Activated naive CD4-positive, alpha-beta T cell treated with anti-CD3 and anti-CD28 coated beads, Interleukin-2, amount 10 ng/mL, durations not matched to agents 7 days and 5 days (primary cell): ENCODE measurements around the gene AGAP2.

Source experiments
- CTCF ChIA-PET: fragments of 350-600 bp; sonication (Branson Sonifier 250); formaldehyde crosslinking; loops from one replicate; lab custom pipeline; 2021; ENCODE audit warnings: antibody characterized with exemption; lab: Charles Lee
- DNase-seq: peaks from one replicate; pipeline ENCODE4 v3.0.0-alpha.2; 2020
- H3K27ac Mint-ChIP-seq: one replicate; pipeline ENCODE4 v1.8.0; 2021; ENCODE audit warnings: mild to moderate bottlenecking, moderate library complexity, mixed read lengths
- H3K27me3 Mint-ChIP-seq: one replicate; pipeline ENCODE4 v1.8.0; 2021; ENCODE audit warnings: mild to moderate bottlenecking, mixed read lengths
- H3K36me3 Mint-ChIP-seq: one replicate; pipeline ENCODE4 v1.8.0; 2021; ENCODE audit warnings: mixed read lengths
- H3K4me1 Mint-ChIP-seq: one replicate; pipeline ENCODE4 v1.8.0; 2021; ENCODE audit warnings: mixed read lengths
- H3K4me3 Mint-ChIP-seq: one replicate; pipeline ENCODE4 v1.8.0; 2021; ENCODE audit warnings: mild to moderate bottlenecking, moderate library complexity, mixed read lengths
- H3K9me3 Mint-ChIP-seq: one replicate; pipeline ENCODE4 v1.8.0; 2021; ENCODE audit warnings: mixed read lengths

AGAP2 gene

DNA sequence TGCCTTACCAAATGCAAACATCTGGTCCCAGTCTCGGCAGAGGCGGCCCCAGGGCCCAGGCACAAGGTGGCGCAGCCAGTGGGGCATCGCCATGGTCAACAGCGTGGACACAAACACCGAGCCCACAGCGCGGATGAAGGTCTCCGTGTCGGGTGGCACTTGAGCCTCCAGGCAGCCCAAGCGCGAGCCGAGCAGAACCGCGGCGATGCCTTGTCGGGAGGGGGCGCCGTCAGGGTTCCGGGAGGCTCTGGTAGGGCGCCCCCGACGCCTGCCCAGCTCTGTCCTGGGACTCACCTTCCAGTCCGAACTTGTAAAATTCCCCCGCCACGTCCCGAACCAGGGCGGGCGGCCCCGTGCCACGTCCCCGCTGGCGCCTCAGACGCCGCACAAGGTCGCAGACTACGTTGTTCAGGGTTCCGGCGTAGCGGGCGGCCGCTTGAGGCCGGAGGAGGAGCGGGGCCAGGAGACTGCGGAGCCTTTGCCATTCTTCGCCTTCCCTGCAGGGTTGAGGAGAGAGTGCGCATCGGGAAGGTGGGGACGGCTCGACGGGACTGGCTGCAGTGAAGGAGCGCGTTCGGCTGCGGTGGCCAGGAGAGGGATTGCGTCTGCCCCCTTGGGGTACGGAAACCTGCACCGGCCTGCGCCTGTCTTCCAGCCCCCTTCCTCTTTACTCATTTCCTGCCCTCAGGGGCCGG lies 26.6 kb upstream of the AGAP2 start:
- H3K27me3 Mint-ChIP-seq = peaks cover 48% of the 10 kb centered on the region
- no peak overlapping the region for H3K27ac Mint-ChIP-seq
- peak overlapping the region; percentile 75 for H3K4me3 Mint-ChIP-seq
- H3K36me3 Mint-ChIP-seq = peaks cover 15% of the 10 kb centered on the region
- H3K9me3 Mint-ChIP-seq = no peaks in the 10 kb centered on the region
- CTCF ChIA-PET = interaction anchor here (0.7 to 3.9 kb wide), 11 partner anchors 9 to 140 kb away, joined by 3 to 26 read pairs (median 4); partner anchors contain the start of genes CDK4 and TSPAN31
- H3K4me1 Mint-ChIP-seq = peaks cover 36% of the 10 kb centered on the region
- peak; percentile 71 for DNase-seq

- H3K4me1 Mint-ChIP-seq = peaks cover 36% of the 10 kb centered on the region
- peaks cover 12% of the 10 kb centered on the region for H3K36me3 Mint-ChIP-seq
- peaks cover 48% of the 10 kb centered on the region for H3K27me3 Mint-ChIP-seq
Observed at GRCh38 chr12:57764662-57765002, 26.1 kb upstream of the AGAP2 start.

GRCh38 chr12:57763881-57764661 lies 25.5 kb upstream of the AGAP2 start:
- no peak for DNase-seq
- H3K36me3 Mint-ChIP-seq = peaks cover 15% of the 10 kb centered on the region
- peaks cover 48% of the 10 kb centered on the region for H3K27me3 Mint-ChIP-seq
- H3K4me1 Mint-ChIP-seq = peaks cover 41% of the 10 kb centered on the region
- peak overlapping the region; percentile 75 for H3K4me3 Mint-ChIP-seq
- CTCF ChIA-PET = interaction anchor here (0.7 to 3.9 kb wide), 9 partner anchors 8 to 141 kb away, joined by 3 to 26 read pairs (median 5); partner anchors contain the start of gene TSPAN31
- no peaks in the 10 kb centered on the region for H3K9me3 Mint-ChIP-seq
- H3K27ac Mint-ChIP-seq = no peak overlapping the region

More at GRCh38 chr12:57764662-57765002, 26.1 kb upstream of the AGAP2 start:
- Mint-ChIP-seq H3K9me3 (no peaks in the 10 kb centered on the region), H3K27ac (no peak overlapping the region), H3K4me3 (peak overlapping the region; percentile 75)
- CTCF ChIA-PET = interaction anchor here (0.7 to 3.9 kb wide), 10 partner anchors 8 to 140 kb away, joined by 3 to 26 read pairs (median 4); partner anchors contain the start of genes CDK4 and TSPAN31
- DNase-seq = peak; percentile 36

DNA sequence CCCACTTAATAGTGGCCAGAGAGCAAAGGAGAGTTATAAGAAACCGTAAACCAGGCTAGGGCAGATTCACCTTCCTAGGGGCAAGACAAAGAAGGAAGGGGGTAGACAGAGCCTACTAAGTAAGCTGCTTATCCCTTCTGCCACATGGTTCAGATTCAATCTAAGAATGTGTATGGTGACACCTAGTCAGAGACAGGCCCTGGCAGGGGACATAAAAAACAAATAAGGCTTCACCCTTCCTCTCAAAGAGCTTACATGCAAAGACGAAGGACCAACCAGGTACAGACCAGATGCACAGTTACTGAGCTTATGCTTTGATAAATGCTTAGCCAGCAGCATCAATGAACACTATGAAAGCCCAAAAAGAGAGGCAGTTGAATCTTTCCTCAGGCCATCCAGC lies 23.9 kb upstream of the AGAP2 start:
- CTCF ChIA-PET = interaction anchor here (1.0 to 3.9 kb wide), 2 partner anchors 92 to 143 kb away, joined by 3 to 26 read pairs; no protein-coding TSS in a partner anchor
- DNase-seq = no peak
- peaks cover 15% of the 10 kb centered on the region for H3K36me3 Mint-ChIP-seq
- H3K27me3 Mint-ChIP-seq = peaks cover 41% of the 10 kb centered on the region
- no peaks in the 10 kb centered on the region for H3K9me3 Mint-ChIP-seq
- no peak overlapping the region for H3K27ac Mint-ChIP-seq
- H3K4me1 Mint-ChIP-seq = peaks cover 49% of the 10 kb centered on the region
- H3K4me3 Mint-ChIP-seq = no peak overlapping the region

- Mint-ChIP-seq H3K4me3 (no peak overlapping the region), H3K9me3 (no peaks in the 10 kb centered on the region)
Observed at GRCh38 chr12:57761391-57761998, 23.0 kb upstream of the AGAP2 start.

GRCh38 chr12:57760347-57760982 lies 21.9 kb upstream of the AGAP2 start:
- H3K4me3 Mint-ChIP-seq = no peak overlapping the region
- H3K27ac Mint-ChIP-seq = no peak overlapping the region
- CTCF ChIA-PET = interaction anchor here (0.9 to 2.4 kb wide), 5 partner anchors 14 to 147 kb away, joined by 3 to 26 read pairs (median 4); no protein-coding TSS in a partner anchor

More at GRCh38 chr12:57761391-57761998, 23.0 kb upstream of the AGAP2 start:
- CTCF ChIA-PET = interaction anchor here (1.0 to 3.9 kb wide), 3 partner anchors 13 to 144 kb away, joined by 3 to 26 read pairs (median 3); no protein-coding TSS in a partner anchor
- no peak for DNase-seq
- peaks cover 34% of the 10 kb centered on the region for H3K27me3 Mint-ChIP-seq
- peak overlapping the region; percentile 70 for H3K27ac Mint-ChIP-seq
- peaks cover 19% of the 10 kb centered on the region for H3K36me3 Mint-ChIP-seq
- H3K4me1 Mint-ChIP-seq = peaks cover 50% of the 10 kb centered on the region

GRCh38 chr12:57759360-57759980 lies 20.9 kb upstream of the AGAP2 start:
- Mint-ChIP-seq H3K4me3 (no peak overlapping the region), H3K9me3 (no peaks in the 10 kb centered on the region), H3K27ac (no peak overlapping the region), H3K4me1 (peaks cover 39% of the 10 kb centered on the region), H3K36me3 (peaks cover 19% of the 10 kb centered on the region), H3K27me3 (peaks cover 15% of the 10 kb centered on the region)
- DNase-seq = peak; percentile 61
- CTCF ChIA-PET = interaction anchor here (0.6 to 2.4 kb wide), 19 partner anchors 9 to 672 kb away, joined by 3 to 26 read pairs (median 3); partner anchors contain the start of genes CYP27B1, EEF1AKMT3 and METTL1

More at GRCh38 chr12:57760347-57760982, 21.9 kb upstream of the AGAP2 start:
- Mint-ChIP-seq H3K9me3 (no peaks in the 10 kb centered on the region), H3K4me1 (peaks cover 45% of the 10 kb centered on the region), H3K36me3 (peaks cover 19% of the 10 kb centered on the region), H3K27me3 (peaks cover 25% of the 10 kb centered on the region)
- DNase-seq = no peak

DNA sequence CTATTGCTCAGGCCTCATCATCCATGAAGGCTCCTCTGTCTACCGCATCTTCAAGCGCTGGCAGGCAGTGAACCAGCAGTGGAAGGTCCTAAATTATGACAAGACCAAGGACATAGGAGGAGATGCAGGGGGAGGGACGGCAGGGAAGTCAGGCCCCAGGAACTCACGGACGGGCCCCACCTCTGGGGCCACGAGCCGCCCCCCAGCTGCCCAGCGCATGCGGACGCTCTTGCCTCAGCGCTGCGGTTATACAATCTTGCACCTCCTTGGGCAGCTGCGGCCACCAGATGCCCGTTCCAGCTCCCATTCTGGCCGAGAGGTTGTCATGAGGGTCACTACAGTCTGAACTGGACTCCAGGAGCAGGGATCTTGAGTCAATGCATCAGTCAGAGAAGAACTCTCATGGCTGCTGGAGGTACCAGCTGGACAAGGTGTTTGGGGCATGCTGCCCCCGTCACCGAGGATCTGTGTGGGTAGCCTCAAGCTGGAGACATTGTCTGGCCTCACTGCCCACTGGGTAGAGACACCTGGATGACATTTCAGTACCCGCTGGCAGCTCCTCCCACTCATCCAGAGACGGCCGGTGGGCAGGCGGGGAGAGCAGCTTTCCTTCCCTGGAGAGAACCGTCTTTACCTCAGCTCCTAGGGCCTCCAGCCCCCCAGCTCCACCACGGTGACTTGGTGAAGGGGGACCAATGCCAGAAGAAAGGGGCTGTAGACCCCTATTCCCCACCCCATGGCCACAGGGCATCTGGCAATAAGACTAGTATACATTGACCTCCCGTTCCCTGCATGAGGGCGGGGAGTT lies 20.2 kb upstream of the AGAP2 start:
- Mint-ChIP-seq H3K4me1 (peaks cover 40% of the 10 kb centered on the region), H3K9me3 (no peaks in the 10 kb centered on the region), H3K27ac (no peak overlapping the region), H3K4me3 (no peak overlapping the region), H3K27me3 (peaks cover 8% of the 10 kb centered on the region), H3K36me3 (peaks cover 19% of the 10 kb centered on the region)
- CTCF ChIA-PET = interaction anchor here (0.8 to 2.4 kb wide), 17 partner anchors 9 to 149 kb away, joined by 3 to 26 read pairs (median 4); partner anchors contain the start of genes CYP27B1, EEF1AKMT3 and METTL1
- no peak for DNase-seq

GRCh38 chr12:57757771-57758170 lies 19.2 kb upstream of the AGAP2 start:
- Mint-ChIP-seq H3K4me3 (no peak overlapping the region), H3K9me3 (no peaks in the 10 kb centered on the region)

GRCh38 chr12:57756406-57757341 lies 18.1 kb upstream of the AGAP2 start:
- Mint-ChIP-seq H3K27me3 (peaks cover 4% of the 10 kb centered on the region), H3K36me3 (peaks cover 23% of the 10 kb centered on the region), H3K4me1 (peaks cover 56% of the 10 kb centered on the region), H3K4me3 (peak overlapping the region; percentile 81), H3K9me3 (no peaks in the 10 kb centered on the region), H3K27ac (peak overlapping the region; percentile 70)
- CTCF ChIA-PET = interaction anchor here (0.7 to 2.4 kb wide), 21 partner anchors 8 to 236 kb away, joined by 3 to 19 read pairs (median 6); partner anchors contain the start of genes CYP27B1, DDIT3, EEF1AKMT3 and METTL1
- peak; percentile 77 for DNase-seq

More at GRCh38 chr12:57757771-57758170, 19.2 kb upstream of the AGAP2 start:
- peaks cover 19% of the 10 kb centered on the region for H3K36me3 Mint-ChIP-seq
- CTCF ChIA-PET = interaction anchor here (2.3 kb wide), 1 partner anchor 139 kb away, joined by 9 read pairs; no protein-coding TSS in a partner anchor
- peaks cover 4% of the 10 kb centered on the region for H3K27me3 Mint-ChIP-seq
- peaks cover 47% of the 10 kb centered on the region for H3K4me1 Mint-ChIP-seq
- H3K27ac Mint-ChIP-seq = peak overlapping the region; percentile 4
- DNase-seq = no peak
